ENCODE measurements around the gene SCRN2. TPM values are rescaled to one million over a fixed set of nuclear protein-coding genes. Genes with fewer than 3 reads are reported as not detected.

Gene SCRN2
- total RNA-seq, 1 donor from 2014 or later, result 59.0 TPM

GRCh38 chr17:47803201-47803600, 37.9 kb downstream of the SCRN2 start:
- Mint-ChIP-seq H3K27ac (no peak overlapping the region), H3K4me1 (ENCODE audit: low read depth) (no peaks in the 10 kb centered on the region), H3K36me3 (ENCODE audit: insufficient read depth) (peaks cover 3% of the 10 kb centered on the region), H3K4me3 (ENCODE audit: low read depth) (no peak overlapping the region), H3K27me3 (peaks cover 39% of the 10 kb centered on the region), H3K9me3 (ENCODE audit: low read depth) (no peaks in the 10 kb centered on the region)
- TF ChIP-seq CTCF (IDR thresholded peaks at IDR 0.05; ENCODE audit: unreplicated experiment), result no peak
- DNase-seq (ENCODE audit: low spot score, unreplicated experiment), result no peak

GRCh38 chr17:47802341-47803022, 38.6 kb downstream of the SCRN2 start:
- no peak overlapping the region for H3K4me3 Mint-ChIP-seq (ENCODE audit: low read depth)
- H3K36me3 Mint-ChIP-seq (ENCODE audit: insufficient read depth), result peaks cover 3% of the 10 kb centered on the region
- TF ChIP-seq CTCF (IDR thresholded peaks at IDR 0.05; ENCODE audit: unreplicated experiment), result peak; percentile 62
- peaks cover 45% of the 10 kb centered on the region for H3K27me3 Mint-ChIP-seq
- no peak overlapping the region for H3K27ac Mint-ChIP-seq
- H3K9me3 Mint-ChIP-seq (ENCODE audit: low read depth), result no peaks in the 10 kb centered on the region
- no peaks in the 10 kb centered on the region for H3K4me1 Mint-ChIP-seq (ENCODE audit: low read depth)
- DNase-seq (ENCODE audit: low spot score, unreplicated experiment), result no peak

- Mint-ChIP-seq H3K9me3 (ENCODE audit: low read depth) (no peaks in the 10 kb centered on the region), H3K27ac (no peak overlapping the region), H3K4me1 (ENCODE audit: low read depth) (no peaks in the 10 kb centered on the region), H3K36me3 (ENCODE audit: insufficient read depth) (peaks cover under 1% of the 10 kb centered on the region), H3K4me3 (ENCODE audit: low read depth) (no peak overlapping the region), H3K27me3 (peaks cover 47% of the 10 kb centered on the region)
- no peak for TF ChIP-seq CTCF (IDR thresholded peaks at IDR 0.05; ENCODE audit: unreplicated experiment)
- DNase-seq (ENCODE audit: low spot score, unreplicated experiment), result no peak
These were observed 39.2 kb downstream of the SCRN2 start for GRCh38 chr17:47801906-47802305.

- no peak for TF ChIP-seq CTCF (IDR thresholded peaks at IDR 0.05; ENCODE audit: unreplicated experiment)
- H3K9me3 Mint-ChIP-seq (ENCODE audit: low read depth), result no peaks in the 10 kb centered on the region
- H3K4me1 Mint-ChIP-seq (ENCODE audit: low read depth), result no peaks in the 10 kb centered on the region
- H3K36me3 Mint-ChIP-seq (ENCODE audit: insufficient read depth), result no peaks in the 10 kb centered on the region
- H3K27me3 Mint-ChIP-seq, result peaks cover 50% of the 10 kb centered on the region
- DNase-seq (ENCODE audit: low spot score, unreplicated experiment), result no peak
- H3K27ac Mint-ChIP-seq, result no peak overlapping the region
- H3K4me3 Mint-ChIP-seq (ENCODE audit: low read depth), result no peak overlapping the region
These were observed 39.8 kb downstream of the SCRN2 start for GRCh38 chr17:47801176-47801765.

GRCh38 chr17:47800686-47801085, 40.4 kb downstream of the SCRN2 start:
- peaks cover 51% of the 10 kb centered on the region for H3K27me3 Mint-ChIP-seq
- H3K4me3 Mint-ChIP-seq (ENCODE audit: low read depth), result no peak overlapping the region
- no peak for TF ChIP-seq CTCF (IDR thresholded peaks at IDR 0.05; ENCODE audit: unreplicated experiment)
- H3K27ac Mint-ChIP-seq, result no peak overlapping the region
- no peaks in the 10 kb centered on the region for H3K4me1 Mint-ChIP-seq (ENCODE audit: low read depth)
- no peak for DNase-seq (ENCODE audit: low spot score, unreplicated experiment)
- H3K36me3 Mint-ChIP-seq (ENCODE audit: insufficient read depth), result no peaks in the 10 kb centered on the region
- H3K9me3 Mint-ChIP-seq (ENCODE audit: low read depth), result no peaks in the 10 kb centered on the region
